Measurements from ENCODE around the gene VARS2. TPM values are rescaled to one million over a fixed set of nuclear protein-coding genes. Genes with fewer than 3 reads are reported as not detected.

The VARS2 gene
- total and polyA plus RNA-seq, 9 of the 15 experiments (the other 6 are each of a cell fraction or from before 2014, with no cell fraction given) = 1.6 to 53.6 (median 29.9) TPM

GRCh38 chr6:30893001-30893591 is 20.9 kb upstream of the VARS2 start (continued):
- TF ChIP-seq PBX2 (CRISPR knock-in tag; IDR thresholded peaks at IDR 0.05; ENCODE audit: low read depth) (no peak), PBX2 (tag; conservative IDR thresholded peaks at IDR 0.05; ENCODE audit: low read depth) (no peak), MXI1 (IDR thresholded peaks at IDR 0.05; ENCODE audit: low read depth, low read length) (no peak)

DNA sequence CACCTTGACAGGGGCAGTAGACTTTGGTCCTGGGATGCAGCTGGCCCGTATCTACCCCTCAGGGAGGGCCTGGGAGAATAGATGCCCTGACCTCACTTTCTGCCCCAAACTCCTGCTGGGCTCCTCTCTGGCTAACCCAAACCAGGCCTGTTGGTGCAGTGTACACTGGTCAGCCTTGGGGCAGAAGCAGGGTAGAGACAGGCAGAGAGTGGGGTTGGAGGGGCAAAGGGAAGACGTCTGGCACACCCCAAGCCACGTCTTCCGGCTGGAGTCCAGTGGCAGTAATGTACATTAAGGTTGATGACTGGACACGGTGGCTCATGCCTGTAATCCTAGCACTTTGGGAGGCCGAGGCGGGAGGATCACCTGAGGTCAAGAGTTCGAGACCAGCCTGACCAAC is 20.4 kb upstream of the VARS2 start:
- intact Hi-C loops (cut with micrococcal nuclease) = no loop called here
- no peaks in the 10 kb centered on the region; the same call in 1 of the 2 replicates for H4K20me1 ChIP-seq (replicated peaks; ENCODE audit: control insufficient read depth, insufficient read depth, low read length)
- WGBS (ENCODE audit: insufficient coverage, low coverage, missing lambda C conversion rate) = 83% methylated on average over 8 of the region's 8 CpGs
- TF ChIP-seq KAT2B (IDR thresholded peaks at IDR 0.05; ENCODE audit: low read depth, low read length) (no peak), RBM17 (IDR thresholded peaks at IDR 0.05; ENCODE audit: borderline replicate concordance, low read depth, low read length) (no peak), ZNF830 (CRISPR knock-in tag; IDR thresholded peaks at IDR 0.05) (no peak), BMI1 (IDR thresholded peaks at IDR 0.05; ENCODE audit: low read length) (no peak), ZNF41 (CRISPR knock-in tag; conservative IDR thresholded peaks at IDR 0.05) (no peak), ZFP30 (CRISPR knock-in tag; IDR thresholded peaks at IDR 0.05; ENCODE audit: borderline replicate concordance) (no peak), ZNF586 (CRISPR knock-in tag; conservative IDR thresholded peaks at IDR 0.05) (no peak), HMGN3 (IDR thresholded peaks at IDR 0.05; ENCODE audit: borderline replicate concordance, extremely low read depth, insufficient read length, low read depth, low read length) (no peak), MTA1 (IDR thresholded peaks at IDR 0.05; ENCODE audit: borderline replicate concordance) (no peak), SRSF7 (optimal IDR thresholded peaks at IDR 0.05; ENCODE audit: low read depth, low read length) (no peak), MBD2 (IDR thresholded peaks at IDR 0.05; ENCODE audit: borderline replicate concordance, low read depth) (no peak)
- TF ChIP-seq, protein P1, sequence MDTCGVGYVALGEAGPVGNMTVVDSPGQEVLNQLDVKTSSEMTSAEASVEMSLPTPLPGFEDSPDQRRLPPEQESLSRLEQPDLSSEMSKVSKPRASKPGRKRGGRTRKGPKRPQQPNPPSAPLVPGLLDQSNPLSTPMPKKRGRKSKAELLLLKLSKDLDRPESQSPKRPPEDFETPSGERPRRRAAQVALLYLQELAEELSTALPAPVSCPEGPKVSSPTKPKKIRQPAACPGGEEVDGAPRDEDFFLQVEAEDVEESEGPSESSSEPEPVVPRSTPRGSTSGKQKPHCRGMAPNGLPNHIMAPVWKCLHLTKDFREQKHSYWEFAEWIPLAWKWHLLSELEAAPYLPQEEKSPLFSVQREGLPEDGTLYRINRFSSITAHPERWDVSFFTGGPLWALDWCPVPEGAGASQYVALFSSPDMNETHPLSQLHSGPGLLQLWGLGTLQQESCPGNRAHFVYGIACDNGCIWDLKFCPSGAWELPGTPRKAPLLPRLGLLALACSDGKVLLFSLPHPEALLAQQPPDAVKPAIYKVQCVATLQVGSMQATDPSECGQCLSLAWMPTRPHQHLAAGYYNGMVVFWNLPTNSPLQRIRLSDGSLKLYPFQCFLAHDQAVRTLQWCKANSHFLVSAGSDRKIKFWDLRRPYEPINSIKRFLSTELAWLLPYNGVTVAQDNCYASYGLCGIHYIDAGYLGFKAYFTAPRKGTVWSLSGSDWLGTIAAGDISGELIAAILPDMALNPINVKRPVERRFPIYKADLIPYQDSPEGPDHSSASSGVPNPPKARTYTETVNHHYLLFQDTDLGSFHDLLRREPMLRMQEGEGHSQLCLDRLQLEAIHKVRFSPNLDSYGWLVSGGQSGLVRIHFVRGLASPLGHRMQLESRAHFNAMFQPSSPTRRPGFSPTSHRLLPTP (IDR thresholded peaks at IDR 0.05; ENCODE audit: borderline replicate concordance, extremely low read depth, insufficient read length) = no peak

More for the DNA sequence above, 20.4 kb upstream of the VARS2 start:
- Histone ChIP-seq H3K27me3 (ENCODE audit: control insufficient read depth in 2 of 2, insufficient read depth in 2 of 2, low read length in 2 of 2) (no peaks in the 10 kb centered on the region), H3K9me3 (replicated peaks; ENCODE audit: control insufficient read depth, insufficient read depth, low read depth, low read length) (no peaks in the 10 kb centered on the region), H3K4me2 (ENCODE audit: insufficient read depth, low read length) (no peak overlapping the region), H3K79me2 (ENCODE audit: control insufficient read depth, insufficient read depth, low read length) (peaks cover 2% of the 10 kb centered on the region; the same call in 1 of the 3 replicates), H3K9me1 (ENCODE audit: control insufficient read depth, insufficient read depth, low read length) (no peaks in the 10 kb centered on the region), H3K9ac (ENCODE audit: insufficient read depth in 1 of 2, low read depth in 2 of 2, low read length in 2 of 2) (no peak overlapping the region), H2AFZ (ENCODE audit: low read depth, low read length) (no peak overlapping the region), H3K4me1 (replicated peaks in 1 of 2; ENCODE audit: control insufficient read depth in 2 of 2, insufficient read depth in 2 of 2, low read length in 2 of 2) (peaks cover 0 to 19% of the 10 kb centered on the region in 2 experiments; a peak in 2 of 5 replicates), H3K4me3 (no peak overlapping the region), H3K36me3 (ENCODE audit: control insufficient read depth, insufficient read depth, low read length) (peaks cover 87% of the 10 kb centered on the region), H3K27ac (ENCODE audit: extremely low read depth, low read depth, low read length) (no peak overlapping the region)
- FAIRE-seq (no peak), ATAC-seq (no peak), DNase-seq (ENCODE audit: extremely low read depth in 1 of 4, low spot score in 3 of 4) (no peak)
- BruUV-seq (replicated peaks) = no TSS peak
- ChIA-PET POLR2A (interaction anchor here (1.0 kb wide), 1 partner anchor 8 kb away, joined by 3 read pairs; no protein-coding TSS in a partner anchor), CTCF (ENCODE audit: low intra/inter-chr PET ratio) (no interaction called here)
- in situ Hi-C loops (cut with MboI) = no loop called here

Measured in K562 (cell line).